IPS DF 4.7 (cell line): Measurements from ENCODE around the gene FCHSD1.

Source experiments
- DNase-seq: peaks from one replicate; pipeline ENCODE4 v3.0.0-alpha.2; 2013; ENCODE audit warnings: low spot score; ENCODE audit errors: extremely low read depth

The FCHSD1 gene

DNA sequence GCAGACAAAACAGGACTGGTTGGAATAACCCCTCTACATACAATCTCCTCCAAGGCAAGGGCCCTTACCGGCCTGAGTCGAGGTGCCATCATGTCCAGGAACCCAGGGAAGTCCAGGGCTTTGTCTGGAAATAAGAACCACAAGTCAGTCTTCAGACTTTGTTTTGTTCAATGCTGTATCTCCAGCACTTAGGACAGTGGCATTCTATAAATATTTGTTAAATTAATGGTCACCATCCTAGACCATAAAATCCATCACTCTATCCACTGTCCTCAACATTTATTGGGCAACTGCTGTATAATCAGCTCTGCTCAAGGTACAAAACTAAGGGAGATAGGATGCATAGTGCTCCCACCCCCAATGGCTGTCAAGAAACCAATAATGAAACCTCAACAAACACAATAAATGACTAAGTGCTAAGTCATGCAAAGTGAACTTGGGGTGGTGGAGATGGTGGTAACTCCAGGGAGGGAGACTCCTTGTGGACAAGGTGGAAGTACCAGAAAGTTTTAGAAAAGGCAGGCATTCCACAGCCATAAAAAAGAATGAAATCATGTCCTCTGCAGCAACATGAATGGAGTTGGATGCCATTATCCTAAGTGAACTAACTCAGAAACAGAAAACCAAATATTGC lies 9.5 kb downstream of the FCHSD1 start:
- no peak for DNase-seq

DNA sequence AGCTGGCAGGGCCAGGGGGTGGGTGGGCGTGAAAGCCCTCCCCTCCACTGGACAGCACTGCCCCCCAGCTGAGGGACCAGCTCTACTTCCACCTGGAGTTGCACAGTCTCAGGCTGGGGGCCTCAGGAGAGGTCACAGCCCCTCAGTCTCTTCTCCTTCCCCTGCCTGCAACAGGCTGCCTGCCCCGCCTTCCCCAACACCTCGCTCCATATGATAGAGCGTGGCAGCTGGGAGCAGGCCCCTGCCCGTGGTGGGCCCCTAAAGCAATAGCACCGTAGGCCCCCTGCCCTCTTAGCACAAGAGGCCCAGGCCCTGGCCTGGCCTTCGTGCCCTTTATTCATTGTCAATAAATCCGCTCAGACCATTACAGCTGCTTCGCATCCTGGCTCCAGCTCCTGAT lies 10.5 kb downstream of the FCHSD1 start:
- DNase-seq, result no peak

DNA sequence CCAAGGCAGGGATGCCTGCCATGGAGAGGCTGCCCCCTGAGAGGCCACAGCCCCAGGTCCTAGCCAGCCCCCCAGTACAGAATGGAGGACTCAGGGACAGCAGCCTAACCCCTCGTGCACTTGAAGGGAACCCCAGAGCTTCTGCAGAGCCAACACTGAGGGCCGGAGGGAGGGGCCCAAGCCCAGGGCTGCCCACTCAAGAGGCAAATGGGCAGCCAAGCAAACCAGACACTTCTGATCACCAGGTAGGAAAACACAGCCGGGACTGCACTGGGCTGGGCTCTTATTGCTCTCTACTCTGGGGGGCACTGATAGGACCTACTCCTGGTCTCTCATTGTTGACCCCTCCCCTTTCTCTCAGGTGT lies 11.2 kb downstream of the FCHSD1 start:
- DNase-seq, result no peak

DNA sequence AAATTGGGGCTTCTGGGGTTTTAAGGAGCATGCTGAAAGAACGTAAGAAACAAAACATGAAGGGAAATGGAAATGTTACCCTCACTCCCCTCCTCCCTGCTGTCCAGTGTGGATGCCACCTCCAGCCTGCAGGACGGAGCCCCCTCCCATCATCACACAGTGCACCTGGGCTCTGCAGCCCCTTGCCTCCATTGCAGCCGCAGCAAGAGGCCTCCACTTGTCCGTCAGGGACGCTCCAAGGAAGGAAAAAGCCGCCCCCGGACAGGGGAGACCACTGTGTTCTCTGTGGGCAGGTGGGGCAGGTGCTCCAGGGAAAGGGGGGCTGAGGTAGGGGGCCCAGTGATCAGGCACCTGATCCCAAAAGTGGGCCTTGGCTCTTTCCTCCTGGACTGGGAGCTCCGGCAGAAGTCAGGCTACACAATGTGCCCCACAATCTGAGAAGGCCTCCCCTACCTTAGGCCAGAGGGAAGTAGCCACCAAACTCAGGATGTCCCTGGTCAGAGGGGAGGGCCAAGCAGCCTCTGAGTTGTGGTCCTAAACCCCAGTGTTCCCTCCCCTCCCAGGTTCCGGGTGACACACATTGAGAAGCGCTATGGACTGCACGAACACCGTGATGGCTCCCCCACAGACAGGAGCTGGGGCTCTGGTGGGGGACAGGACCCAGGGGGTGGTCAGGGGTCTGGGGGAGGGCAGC lies 11.7 kb downstream of the FCHSD1 start:
- no peak for DNase-seq

DNA sequence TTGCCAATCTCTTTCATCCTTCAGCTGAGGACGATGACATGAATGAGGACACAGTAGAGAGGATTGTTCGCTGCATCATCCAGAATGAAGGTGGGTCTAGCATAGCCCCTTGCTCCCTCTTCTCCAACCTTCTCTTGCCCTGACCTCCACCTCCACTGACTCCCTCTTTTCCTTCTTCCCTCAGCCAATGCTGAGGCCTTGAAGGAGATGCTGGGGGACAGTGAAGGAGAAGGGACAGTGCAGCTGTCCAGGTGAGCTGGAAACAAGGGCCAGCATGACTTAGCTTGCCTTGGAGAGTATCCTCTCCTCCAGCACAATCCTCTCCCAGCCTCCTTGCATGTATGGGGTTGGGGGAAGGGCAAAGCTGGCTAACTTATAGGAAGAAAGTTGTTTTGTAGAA lies 12.4 kb downstream of the FCHSD1 start:
- DNase-seq, result no peak

DNA sequence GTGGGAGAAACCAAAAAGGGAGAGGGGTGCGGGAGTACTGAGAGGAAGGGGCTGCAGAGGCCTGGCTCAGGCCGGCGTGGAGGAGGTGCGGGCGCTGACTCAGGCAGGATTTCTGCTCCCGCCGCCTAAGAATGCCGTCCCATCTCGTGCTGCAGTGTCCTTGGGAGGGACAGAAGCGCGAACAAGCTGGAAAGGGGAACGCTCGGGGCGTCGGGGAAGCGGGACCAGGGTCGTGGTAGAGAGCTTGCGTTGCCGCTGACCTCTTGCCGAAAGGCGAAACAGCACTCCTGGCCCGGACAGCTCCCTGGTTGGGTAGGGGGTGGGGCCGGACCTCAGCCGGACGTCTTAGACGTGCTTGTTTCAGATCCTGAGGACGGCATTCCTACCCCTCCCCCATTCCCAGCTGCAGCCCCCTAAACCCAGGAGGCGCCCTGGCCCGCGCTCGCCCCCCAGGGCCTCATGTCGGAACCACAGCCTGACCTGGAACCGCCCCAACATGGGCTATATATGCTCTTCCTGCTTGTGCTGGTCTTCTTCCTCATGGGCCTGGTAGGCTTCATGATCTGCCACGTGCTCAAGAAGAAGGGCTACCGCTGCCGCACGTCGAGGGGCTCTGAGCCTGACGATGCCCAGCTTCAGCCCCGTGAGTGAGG lies 13.3 kb downstream of the FCHSD1 start:
- DNase-seq, result no peak

DNA sequence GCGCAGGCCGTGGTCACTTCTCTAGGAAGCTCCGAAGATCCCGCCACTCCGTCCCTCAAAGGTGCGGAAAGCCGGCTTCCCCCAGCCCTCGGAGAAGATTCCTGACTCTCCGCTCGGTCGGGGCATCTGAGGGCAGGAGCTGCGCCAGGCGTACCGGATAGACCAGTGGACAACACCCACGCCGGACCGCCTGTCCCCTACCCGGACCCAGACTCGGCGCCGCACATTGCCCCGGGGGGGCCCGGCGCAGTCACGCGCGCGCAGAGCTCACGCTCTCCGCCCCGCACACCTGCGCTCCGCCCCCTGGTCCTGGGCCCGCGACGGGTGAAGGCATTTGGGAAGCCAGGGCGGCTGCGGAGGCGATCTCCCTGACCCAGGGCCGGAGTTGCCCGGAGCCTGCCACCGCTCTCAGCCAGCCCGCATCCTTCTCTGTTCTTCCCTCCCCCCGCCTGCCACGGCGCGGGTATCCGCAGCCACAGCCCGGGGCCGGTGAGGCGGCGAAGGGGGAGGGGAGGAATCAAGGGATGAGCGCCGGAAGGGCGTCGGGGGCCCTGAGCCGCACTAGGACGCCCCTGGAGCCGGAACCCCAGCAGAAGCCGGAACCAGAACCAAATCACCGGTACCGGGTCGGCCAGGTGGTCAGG lies 14.0 kb downstream of the FCHSD1 start:
- no peak for DNase-seq

DNA sequence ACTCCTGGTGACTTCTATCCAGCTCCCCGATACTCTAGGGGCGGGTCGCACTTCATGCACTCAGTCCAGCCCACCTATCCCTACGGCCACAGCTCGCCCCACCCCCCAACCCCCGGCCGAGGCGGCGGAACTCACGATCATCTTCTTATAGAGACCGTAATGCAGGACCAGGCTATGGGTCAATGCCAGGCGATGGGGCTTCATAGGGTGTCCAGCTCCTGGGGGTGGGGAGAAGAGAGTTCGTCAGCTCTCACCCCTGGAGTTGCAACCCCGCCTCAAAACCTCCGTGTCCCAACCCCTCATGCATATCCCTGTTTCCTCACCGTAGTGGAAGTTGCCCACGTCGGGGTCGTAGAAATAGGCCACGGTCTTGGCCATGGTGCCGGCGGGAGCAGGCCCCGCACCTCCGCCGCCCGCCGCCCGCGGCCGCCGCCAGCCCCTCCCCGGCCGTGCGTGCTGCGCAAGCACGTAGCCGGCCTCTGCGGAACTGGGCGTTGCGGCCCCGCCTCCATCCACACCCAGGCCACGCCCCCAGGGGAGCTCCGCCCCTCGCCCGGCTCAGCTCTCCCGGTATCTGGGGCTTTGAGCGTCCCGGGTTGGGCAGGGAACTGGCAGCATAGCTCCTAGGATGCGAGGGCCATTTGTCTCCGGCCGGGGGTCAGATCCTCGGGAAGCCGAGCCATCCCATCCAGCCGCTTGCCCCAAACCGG lies 14.7 kb downstream of the FCHSD1 start, which contains the start of the genes HDAC3 and RELL2:
Gene HDAC3 (minus strand): TSS at position 437 of the 710 bp plus-strand sequence. CDS start 59 bp downstream, at position 378.
Gene RELL2 (plus strand): TSS at position 585 of the 710 bp plus-strand sequence. CDS start 1,229 bp downstream, outside the sequence.
- no peak for DNase-seq

DNA sequence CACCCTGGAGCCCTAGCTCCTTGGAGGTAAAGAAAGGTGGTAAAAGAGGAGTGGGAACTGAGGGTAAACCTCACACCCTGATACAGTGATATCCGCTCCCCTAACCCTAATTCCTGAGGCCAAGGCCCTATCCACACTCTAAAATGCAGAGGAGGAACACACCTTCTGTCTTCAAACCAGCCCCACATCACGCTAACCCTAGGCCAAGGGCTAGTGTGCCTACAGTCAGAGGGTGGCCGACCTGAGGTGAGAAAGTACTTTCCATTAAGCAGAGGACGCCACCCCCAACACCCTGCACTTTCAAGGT lies 15.2 kb downstream of the FCHSD1 start:
- no peak for DNase-seq

DNA sequence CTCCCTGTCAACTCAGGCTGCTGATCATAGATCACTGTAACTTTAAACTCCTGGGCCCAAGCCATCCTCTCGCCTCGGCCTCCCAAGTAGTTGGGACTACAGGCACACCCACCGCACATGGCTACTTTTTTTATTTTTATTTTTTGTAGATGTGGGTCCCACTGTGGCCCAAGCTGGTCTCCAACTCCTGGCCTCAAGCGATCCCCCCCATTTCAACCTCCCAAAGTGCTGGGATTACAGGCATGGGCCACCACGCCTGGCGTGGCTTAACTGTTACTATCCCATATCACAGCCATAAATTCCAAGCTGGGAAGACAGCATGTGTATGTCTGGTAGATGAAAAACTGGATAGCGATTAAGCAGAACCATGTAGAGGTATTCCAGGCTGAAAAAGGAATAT lies 15.6 kb downstream of the FCHSD1 start:
- DNase-seq, result no peak

DNA sequence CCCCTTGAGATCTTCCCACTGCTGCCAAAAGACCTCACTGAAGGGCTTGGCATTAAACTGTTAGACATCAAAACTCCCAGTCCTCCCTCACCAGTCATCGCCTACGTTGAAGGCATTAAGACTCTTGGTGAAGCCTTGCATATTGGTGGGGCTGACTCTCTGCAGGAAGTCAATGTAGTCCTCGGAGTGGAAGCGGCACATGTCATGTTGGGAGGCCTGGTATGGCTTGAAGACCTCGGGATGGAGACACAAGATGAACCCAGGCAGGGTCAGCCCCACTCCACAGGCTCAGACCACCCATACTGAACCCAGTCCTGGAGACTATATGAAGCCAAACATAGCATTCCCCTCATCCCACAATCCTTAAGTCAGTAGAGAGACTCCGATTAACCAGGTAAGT lies 16.5 kb downstream of the FCHSD1 start:
- DNase-seq, result no peak

DNA sequence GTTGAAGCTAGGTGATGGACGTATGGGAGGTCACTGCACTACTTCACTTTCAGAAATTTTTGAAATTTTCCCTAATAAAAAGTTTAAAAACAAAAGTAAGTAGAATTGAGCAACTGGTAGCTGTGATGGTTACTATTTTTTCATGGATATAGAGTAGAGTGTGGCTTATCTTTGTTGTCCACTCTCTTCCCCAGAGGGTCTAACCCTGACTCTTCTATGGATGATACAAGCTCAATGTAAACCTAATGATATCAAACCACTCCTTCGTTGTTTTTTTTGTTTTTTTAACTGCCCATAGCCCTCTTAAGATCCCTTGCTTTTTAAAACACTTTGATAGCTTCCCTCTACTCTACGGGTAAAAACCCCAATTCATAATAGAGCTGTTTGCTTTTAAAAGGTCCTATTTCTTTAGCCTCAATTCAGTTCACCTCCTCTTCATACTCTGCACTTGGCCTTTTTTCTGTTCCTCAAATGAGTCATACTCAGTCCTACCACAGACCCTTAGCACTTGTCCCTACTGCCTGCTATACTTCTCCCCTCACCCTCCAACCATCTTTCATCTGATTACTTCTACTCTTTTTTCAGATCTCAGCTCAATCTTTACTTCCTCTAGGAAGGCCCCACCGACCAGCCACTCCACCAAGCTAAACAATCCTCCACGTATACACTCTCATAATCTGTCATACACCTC lies 17.2 kb downstream of the FCHSD1 start:
- DNase-seq, result no peak

DNA sequence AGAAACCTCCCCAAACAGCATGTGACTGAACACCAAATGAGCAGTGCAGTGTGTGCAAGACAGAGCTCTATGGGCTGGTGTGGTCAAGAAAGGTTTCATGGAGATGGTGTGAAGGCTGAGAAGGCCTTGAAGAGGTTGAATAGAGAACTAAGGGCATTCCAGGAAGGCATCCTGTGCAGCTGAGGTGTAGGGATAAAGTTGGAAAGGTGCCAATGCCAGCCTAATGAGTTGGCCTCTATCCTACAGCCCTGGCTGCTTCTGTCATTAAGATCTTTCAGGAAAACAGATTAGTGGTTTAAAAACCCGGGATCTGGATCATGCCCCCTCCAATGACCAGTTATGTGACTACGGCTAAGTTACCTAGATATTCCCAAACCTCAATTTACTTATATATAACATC lies 18.6 kb downstream of the FCHSD1 start:
- DNase-seq, result no peak

DNA sequence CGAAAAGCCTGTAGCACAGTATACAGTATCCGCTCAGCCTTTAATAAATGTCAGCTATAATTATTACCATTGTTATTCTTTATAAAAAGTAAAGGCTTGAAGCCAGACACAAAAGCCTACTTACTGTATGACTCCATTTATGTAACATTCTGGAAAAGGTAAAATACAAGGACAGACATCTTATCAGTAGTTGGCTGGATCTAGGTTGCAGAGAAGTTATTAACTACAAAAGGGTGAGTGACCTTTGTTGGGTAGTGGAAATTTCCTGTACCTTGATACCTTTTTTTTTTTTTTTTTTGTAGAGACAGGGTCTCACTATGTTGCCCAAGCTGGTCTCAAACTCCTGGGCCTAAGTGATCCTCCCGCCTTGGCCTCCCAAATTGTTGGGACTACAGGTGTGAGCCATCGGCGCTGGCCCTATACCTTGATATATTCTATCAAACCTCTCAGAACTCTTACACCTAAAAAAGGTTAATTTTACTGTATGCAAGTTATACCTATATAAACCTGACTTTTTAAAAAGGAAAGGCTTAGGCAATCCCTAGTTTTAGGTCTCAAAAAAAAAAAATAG lies 20.6 kb downstream of the FCHSD1 start:
- DNase-seq, result no peak

DNA sequence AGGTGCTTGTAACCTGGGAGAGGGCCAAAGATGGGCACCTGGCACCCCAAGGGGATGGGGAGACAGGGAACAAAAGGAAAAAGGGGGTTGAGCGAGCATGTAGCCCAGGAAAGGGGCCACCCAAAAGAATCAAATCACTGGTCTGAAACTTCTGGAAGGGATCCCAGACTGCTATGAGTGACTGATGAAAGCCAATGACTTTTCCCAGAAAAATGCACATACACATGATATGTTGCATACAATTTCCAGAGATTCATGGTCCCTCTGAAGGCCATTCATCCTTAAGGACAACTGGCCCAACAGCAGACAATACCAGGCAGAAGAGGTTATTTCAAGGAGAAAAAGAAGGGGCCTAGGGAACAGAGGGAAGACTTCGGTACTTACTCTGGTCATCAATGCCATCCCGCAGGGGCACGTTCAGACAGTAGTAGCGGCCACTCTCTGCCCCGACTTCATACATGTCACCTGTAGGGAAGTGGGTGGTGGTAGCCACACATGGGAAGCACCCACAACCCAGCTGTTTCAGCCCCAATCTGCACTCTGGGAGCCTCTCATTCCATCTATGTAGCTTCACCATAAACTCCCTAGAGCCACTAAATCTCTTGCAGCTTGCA lies 22.9 kb downstream of the FCHSD1 start:
- DNase-seq, result no peak

DNA sequence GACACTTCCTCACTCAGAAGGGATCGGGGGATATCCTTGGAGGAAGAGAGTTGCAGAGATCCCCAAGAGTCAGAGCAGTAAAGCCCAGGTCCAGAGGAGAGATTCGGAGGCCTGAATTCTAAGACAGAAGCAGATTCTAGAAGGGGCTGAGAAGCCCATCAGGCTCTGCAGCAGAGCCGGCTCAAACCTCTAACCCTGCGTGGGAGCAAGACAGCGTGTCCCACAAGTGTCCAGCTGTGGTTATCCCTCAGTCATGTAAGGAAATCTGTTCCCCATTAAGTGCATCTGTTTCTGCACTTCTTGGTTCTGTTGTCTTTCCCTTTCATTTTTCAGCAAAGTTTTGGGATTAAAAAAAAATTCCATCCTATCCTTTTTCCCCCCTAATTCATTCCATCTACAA lies 27.6 kb downstream of the FCHSD1 start:
- no peak for DNase-seq

DNA sequence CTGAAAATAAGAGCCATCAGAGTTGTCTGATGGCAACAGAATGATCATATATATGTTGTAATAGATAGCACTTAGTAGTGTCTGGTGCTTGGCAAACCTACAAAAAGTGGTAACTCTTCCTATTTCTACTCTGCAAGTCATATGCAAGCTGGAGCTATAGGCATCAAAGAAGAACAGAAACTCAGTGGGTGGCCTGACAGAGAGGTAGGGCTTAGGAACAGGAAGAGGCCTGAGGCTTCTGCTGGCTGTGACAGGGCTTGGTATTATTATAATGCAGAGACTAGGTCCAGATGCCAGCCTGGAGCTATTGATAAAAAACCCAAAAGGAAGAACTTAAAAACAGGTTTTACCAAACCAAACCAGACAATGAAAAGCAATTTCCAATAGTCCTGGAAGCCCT lies 28.0 kb downstream of the FCHSD1 start:
- DNase-seq, result no peak

DNA sequence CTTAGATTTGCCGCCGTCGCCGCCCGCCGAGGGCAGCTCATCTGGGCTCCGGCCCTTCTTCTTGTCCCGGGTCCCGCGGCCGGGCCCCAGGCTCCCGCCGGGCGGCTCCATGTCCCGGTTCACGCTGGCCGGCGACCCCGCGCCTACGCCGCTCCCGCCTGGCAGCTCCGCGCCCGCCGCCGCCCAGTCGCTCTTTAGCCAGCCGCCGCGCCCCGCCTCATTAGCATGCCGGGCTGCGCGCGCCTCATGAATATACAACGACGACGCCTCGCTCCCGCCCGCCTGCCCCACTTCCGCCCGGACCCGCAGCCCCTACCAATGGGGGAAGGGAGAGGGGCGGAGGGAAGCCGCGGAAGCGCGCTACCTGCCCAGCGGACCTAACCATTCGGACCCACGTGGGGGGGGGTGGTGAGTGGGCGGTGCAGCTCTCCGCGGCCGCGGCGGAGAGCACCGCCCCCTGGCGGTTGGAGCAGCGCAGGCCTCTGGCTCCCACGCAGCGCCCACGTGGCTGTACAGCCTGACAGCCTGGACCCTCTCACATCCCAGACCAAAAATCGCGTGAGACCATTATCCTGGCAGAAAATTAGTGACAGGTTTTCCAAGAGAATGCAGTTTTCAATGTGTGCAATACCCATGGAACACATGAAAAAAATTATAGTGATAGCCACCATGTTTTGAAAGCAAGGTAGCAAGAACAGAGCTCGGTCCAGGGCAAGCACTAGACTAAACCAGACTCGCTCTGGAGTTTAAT lies 32.2 kb downstream of the FCHSD1 start, which contains the start of gene DIAPH1:
Gene DIAPH1 (minus strand): TSS at position 197 of the 751 bp plus-strand sequence. CDS start 86 bp downstream, at position 111.
- peak; percentile 72 for DNase-seq

DNA sequence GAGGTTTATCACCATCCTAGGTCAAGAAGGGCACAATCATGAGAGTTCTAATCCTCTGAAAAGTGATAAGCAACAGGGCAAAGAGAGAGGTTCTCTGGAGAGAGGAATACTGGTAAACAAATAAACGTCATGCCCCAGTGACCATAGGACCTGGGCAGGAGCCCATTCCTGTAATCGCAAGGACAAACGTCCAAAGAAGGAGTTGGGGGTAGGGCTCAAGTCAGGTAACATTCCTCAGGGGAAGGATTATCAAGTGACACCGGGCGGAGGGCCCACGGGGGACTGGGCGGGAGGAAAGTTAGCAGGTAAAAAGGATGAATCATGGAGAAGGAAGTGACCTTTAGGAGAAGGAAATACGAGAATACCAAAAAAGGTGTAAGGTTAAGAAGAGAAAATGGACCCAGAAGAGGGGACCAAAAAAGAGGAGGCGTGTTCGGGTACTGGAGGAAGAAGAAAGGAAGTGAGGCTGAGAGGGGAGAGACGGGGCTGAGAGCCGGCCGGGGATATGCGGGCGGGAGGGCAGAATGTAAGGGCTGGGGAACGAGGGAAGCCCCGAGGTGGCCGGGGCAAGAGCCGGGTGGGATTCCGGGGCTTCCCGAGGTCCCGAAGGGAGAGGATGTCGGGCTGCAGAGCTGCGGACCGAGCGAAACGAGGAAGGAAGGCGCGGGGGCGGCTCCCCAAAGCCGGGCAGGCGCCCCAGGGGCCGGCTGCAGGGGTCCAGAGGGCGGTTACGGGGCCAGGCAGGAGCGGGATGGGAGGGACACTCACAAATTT lies 33.0 kb downstream of the FCHSD1 start:
- no peak for DNase-seq
